GM19023 (cell line): ENCODE measurements around the gene OSBPL1A.

Source experiments
- ATAC-seq: cut with Tn5 transposase; IDR thresholded peaks from one replicate; pipeline ENCODE4 v1.9.1; 2021; ENCODE audit warnings: mild to moderate bottlenecking, moderate library complexity; ENCODE audit not compliant: unreplicated experiment

Gene OSBPL1A

DNA sequence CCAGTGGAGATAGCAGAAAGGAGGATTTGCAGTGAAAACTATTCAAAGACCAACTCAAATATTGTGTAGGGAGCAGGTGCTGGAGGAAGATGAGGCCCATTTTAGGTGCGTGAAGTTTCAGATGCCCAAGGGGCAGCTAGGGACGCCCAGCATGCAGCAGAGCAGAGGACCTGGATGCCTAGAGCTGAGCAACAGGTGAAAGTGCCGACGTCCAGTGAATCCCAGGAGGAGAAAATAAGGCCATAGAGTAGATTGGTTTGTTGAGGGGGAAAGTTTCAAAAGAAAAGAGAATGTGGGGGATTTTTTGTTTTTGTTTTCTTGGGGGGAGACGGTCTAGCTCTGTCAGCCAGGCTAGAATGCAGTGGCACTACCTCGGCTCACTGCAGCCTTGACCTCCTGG is 53.1 kb downstream of the OSBPL1A start:
- no peak for ATAC-seq

DNA sequence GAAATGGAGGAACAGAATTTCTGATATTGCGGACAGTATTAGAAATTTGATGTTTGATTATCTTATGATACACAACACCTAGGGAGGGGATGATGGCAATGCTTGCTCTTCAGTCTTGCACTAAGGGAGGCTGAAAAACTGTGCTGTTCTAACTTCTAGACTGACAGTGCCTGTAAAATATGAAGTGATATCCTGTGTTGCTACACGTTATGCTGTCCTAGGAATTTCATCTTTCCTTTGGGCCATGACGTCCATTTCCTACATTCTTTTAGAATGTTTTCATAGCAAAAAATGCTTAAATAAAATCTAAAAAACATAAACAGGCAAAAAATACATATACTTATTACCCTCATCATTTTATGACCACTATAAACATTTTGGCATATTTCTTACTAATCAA is 55.3 kb downstream of the OSBPL1A start:
- ATAC-seq, result no peak

DNA sequence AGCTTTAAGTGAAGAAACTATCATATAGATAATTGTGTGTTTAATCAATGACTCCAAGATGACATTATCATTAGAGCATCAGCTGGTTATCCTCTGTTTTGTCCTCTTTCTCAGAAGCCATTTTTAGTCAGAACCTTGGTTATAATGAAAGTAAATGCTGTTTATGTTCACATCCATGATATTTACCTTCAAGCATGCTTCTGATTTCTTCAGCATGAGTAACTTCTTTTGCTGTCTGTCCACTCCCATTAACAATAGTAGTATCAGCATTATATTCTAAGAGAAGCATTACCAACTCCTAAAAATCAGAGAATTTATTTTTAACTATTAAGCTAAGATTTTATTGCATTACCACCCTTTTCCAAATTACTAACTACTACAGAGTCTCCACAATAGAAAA is 56.3 kb downstream of the OSBPL1A start:
- ATAC-seq, result no peak

- no peak for ATAC-seq
Measured at GRCh38 chr18:24333084-24333483, 64.5 kb downstream of the OSBPL1A start.

- no peak for ATAC-seq
Measured at GRCh38 chr18:24326211-24326610, 71.4 kb downstream of the OSBPL1A start.

GRCh38 chr18:24322584-24323136 is 75.0 kb downstream of the OSBPL1A start:
- no peak for ATAC-seq

DNA sequence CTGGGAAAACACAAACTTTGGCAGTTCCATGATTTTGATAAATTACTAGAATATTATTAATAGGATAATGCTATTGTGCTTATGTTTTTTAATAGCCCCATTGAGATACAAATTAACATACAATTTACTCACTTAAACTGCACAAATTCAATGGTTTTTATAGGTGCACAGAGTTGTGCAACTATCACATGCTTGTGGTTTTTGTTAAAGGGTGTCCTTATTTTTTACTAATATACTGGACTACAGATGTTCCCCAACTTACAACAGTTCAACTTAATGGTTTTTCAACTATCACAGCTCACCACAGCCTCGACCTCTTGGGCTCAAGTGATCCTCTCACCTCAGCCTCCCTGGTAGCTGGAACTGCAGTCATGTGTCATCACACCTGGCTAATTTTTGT is 76.6 kb downstream of the OSBPL1A start:
- ATAC-seq, result no peak

- ATAC-seq, result no peak
Measured at GRCh38 chr18:24319757-24320156, 77.9 kb downstream of the OSBPL1A start.

DNA sequence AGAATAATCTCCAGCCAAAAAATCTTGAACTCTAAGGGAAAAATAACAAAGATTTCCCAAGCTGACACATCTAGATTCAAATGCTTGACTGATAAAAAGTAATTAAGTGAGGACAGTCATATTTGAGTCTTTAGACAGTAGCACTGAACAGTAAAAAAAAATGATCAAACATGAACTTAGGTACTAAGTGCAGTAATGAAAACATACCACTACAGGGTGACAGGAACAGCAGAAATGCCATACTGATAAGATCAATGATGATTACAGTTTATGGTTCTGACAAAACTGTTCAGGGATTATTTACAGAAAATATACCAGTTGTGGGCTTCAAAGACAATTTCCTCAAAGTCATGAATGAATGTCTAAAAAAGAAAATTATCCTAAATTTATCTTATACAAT is 80.3 kb downstream of the OSBPL1A start:
- no peak for ATAC-seq

GRCh38 chr18:24315170-24315569 is 82.5 kb downstream of the OSBPL1A start:
- no peak for ATAC-seq

- ATAC-seq, result no peak
Measured at GRCh38 chr18:24306201-24306600, 91.4 kb downstream of the OSBPL1A start.

GRCh38 chr18:24300703-24301102 is 96.9 kb downstream of the OSBPL1A start:
- no peak for ATAC-seq

DNA sequence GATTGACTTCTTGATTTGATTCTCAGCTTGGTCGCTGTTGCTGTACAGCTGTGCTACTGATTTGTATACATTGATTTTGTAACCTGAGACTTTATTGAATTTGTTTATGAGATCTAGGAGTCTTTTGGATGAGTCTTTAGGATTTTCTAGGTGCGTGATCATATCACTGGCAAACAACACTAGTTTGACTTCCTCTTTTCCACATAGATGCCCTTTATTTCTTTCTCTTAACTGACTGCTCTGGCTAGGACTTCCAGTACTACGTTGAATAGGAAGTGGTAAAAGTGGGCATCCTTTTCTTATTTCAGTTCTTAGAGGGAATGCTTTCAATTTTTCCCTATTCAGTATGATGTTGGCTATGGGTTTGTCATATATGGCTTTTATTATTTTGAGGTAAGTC is 101.3 kb downstream of the OSBPL1A start:
- no peak for ATAC-seq

- ATAC-seq, result no peak
Measured at GRCh38 chr18:24293254-24293653, 104.4 kb downstream of the OSBPL1A start.

DNA sequence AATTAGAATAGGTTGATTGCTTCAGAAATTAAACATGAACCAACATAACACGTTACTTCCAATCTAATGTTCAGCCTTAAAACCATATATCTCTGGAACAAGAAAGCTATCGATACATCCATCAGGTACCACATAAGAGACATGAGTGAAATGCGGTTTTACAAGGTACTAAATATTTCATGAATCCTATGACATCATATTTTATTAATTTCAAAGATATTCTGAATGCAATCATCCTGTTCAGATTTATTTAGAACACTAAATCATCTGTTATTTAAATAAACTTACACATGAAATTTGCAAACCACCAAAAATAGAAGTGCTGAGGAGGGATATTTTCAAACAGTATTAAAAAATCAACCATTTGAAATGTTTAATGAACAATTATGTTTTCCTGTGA is 119.0 kb downstream of the OSBPL1A start:
- no peak for ATAC-seq

- no peak for ATAC-seq
Measured at GRCh38 chr18:24277516-24278195, 120.0 kb downstream of the OSBPL1A start.

- ATAC-seq, result no peak
Measured at GRCh38 chr18:24276994-24277393, 120.6 kb downstream of the OSBPL1A start.

DNA sequence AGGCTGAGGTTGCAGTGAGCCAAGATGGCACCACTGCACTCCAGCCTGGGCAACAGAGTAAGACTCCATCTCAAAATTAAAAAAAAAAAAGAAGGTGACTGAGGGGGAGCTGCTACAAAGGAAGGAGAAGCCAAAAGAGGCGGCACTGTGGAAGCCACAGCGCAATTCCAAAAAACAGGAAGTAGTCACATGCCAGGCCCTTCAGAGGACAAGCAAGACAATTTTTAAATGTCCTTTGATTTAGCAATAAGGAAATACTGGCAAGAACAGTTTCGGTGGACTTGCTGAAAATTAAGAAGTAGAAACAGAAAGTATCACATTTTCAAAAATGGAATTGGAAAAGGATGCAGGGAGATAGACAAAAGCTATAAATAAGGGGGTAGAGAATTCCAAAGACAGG is 122.8 kb downstream of the OSBPL1A start:
- no peak for ATAC-seq

DNA sequence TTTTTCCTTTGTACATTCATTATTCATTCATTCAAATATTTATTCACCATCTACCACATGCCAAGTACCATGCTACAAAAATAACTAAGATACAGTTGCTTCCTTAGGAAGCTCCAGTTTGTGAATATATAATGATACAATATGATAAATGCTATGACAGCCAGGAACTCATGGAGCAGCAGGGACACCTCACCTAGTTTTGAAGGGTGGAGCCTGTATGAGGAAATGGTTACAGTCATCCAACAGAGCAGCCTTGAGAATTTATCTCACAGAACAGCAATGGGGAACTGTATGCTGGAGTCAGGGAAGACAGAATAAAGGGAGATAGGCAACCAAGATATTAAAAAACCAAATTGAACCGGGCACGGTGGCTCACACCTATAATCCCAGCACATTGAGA is 124.0 kb downstream of the OSBPL1A start:
- no peak for ATAC-seq

DNA sequence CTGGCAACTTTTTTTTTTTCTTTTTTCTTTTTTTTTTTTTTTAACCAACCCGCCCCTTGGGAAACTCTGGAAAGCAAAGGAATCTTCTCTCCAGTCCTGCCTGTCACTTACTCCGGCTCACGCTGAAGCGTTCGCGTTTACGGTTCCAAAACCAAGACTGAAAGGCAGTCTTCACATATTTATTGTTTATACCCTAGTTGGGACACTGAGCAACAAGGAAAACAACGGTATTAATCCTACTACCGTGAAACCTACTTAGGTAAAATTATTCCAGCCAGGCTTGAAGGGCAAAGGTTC is 125.4 kb downstream of the OSBPL1A start:
- no peak for ATAC-seq

- ATAC-seq, result no peak
Measured at GRCh38 chr18:24271381-24272228, 126.0 kb downstream of the OSBPL1A start.

- ATAC-seq, result no peak
Measured at GRCh38 chr18:24270937-24271380, 126.7 kb downstream of the OSBPL1A start.
